Gastrocnemius medialis (tissue), 4 donors: ENCODE data around the gene PKP4.

Source experiments
- POLR2A ChIP-seq, 2 donors: fragments of 450-650 bp; IDR thresholded peaks; one replicate each; pipeline ENCODE4 v1.6.1; 2017; ENCODE audit warnings: antibody characterized with exemption in 2 of 2, mild to moderate bottlenecking in 2 of 2, moderate library complexity in 2 of 2
- TF ChIP-seq, protein P1 (sequence below), 5 experiments: fragments of 450-650 bp in 3 of 5; fragments of 200-600 bp in 2 of 5; sonication (generic) in 2 of 5; IDR thresholded peaks in 4 of 5; conservative IDR thresholded peaks in 1 of 5; 1 replicate in 4 of 5; 2 replicates in 1 of 5; pipeline ENCODE4 v1.5.1; 2016 to 2019; ENCODE audit warnings: antibody characterized with exemption in 5 of 5, mild to moderate bottlenecking in 3 of 5, moderate library complexity in 3 of 5

DNA sequence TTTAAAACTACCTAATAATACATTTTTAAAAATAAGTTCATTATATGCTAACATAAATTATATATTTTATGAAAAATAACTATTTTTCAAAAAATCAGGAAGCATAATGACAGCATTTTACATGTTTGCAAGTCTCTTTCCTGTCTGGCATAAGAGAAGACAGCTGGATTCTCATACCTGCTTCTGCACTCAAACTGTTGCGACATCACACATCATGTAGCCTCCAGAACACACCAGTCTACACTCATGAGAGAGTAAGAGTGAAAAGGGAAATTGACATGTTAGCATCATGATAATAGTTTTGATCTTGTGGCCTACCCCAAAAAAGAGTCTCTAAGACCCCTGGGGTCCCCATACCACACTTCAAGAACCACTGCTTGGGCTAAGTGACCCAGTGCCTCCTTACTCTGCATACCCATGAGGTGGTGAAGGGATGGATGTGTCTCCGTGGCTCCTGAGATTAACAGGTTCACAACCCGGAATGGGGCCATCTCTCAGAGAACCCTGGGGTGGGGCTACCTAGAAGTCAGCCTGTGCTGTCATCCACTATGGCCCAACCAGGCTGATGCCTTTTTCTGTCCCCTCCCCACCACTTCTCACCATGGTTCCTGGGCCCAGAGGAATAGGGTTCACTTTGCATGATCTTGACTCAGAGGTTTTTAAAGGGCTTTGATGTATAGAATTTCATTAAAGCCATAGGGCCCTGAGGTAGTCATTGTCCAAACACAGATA, 235.8 kb downstream of the PKP4 start:
- TF ChIP-seq POLR2A (IDR thresholded peaks at IDR 0.05), result no peak
- TF ChIP-seq, protein P1, sequence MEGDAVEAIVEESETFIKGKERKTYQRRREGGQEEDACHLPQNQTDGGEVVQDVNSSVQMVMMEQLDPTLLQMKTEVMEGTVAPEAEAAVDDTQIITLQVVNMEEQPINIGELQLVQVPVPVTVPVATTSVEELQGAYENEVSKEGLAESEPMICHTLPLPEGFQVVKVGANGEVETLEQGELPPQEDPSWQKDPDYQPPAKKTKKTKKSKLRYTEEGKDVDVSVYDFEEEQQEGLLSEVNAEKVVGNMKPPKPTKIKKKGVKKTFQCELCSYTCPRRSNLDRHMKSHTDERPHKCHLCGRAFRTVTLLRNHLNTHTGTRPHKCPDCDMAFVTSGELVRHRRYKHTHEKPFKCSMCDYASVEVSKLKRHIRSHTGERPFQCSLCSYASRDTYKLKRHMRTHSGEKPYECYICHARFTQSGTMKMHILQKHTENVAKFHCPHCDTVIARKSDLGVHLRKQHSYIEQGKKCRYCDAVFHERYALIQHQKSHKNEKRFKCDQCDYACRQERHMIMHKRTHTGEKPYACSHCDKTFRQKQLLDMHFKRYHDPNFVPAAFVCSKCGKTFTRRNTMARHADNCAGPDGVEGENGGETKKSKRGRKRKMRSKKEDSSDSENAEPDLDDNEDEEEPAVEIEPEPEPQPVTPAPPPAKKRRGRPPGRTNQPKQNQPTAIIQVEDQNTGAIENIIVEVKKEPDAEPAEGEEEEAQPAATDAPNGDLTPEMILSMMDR (IDR thresholded peaks at IDR 0.05 in 4 of 5, conservative IDR thresholded peaks at IDR 0.05 in 1 of 5), result no peak
